RPMI7951 (cell line): ENCODE results near the gene CPLX1. TPM values are rescaled to one million over a fixed set of nuclear protein-coding genes. Genes with fewer than 3 reads are reported as not detected.

ENCODE experiments used
- DNase-seq: peaks from one replicate; pipeline ENCODE4 v3.0.0-alpha.2; 2012; ENCODE audit warnings: low read depth
- total RNA-seq: library from RNA; depleted of rRNA; stranded (reverse); fragments of >200 nt; shearing (Covaris generic); gene quantifications from 2 replicates; pipeline ENCODE4 v1.2.3, GENCODE V29; 2014

CPLX1 gene
- total RNA-seq, 1 experiment from 2014 or later: not detected

- no peak for DNase-seq
Measured at GRCh38 chr4:855880-856224, 29.9 kb upstream of the CPLX1 start.

GRCh38 chr4:854356-854755 lies 28.4 kb upstream of the CPLX1 start:
- DNase-seq: no peak

GRCh38 chr4:853416-853781 lies 27.5 kb upstream of the CPLX1 start:
- no peak for DNase-seq

GRCh38 chr4:851701-852430 lies 25.9 kb upstream of the CPLX1 start:
- DNase-seq: no peak

DNA sequence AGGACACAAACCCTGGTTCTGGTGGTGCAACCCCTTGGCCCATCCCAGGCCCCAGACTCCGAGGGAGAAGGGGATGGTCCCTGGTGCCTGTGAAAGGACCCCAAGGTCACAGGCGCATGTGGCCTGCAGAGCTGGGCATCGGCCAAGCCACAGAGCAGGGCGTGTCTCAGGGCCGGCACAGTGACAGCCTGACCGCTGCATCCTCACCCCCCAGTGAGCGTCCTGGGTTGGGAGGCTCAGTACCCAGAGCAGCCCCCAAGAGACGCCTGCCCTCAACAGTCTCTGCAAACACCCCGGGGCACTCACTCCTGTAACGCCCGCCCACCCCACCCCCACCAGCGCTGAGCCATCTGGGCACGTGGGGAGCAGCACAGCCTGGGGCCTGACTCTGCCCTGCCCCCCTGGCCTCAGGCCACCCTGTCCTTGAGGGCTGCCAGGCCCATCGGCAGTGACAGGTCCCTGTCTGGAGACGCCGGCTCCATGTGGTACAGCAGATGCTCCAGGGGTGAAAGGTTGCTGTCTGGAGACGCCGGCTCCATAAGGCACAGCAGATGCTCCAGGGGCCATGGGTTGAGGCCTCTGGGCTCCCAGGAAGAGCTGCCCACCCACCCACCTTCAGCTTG lies 24.5 kb upstream of the CPLX1 start:
- no peak for DNase-seq

GRCh38 chr4:849478-850175 lies 23.7 kb upstream of the CPLX1 start:
- DNase-seq: no peak

DNA sequence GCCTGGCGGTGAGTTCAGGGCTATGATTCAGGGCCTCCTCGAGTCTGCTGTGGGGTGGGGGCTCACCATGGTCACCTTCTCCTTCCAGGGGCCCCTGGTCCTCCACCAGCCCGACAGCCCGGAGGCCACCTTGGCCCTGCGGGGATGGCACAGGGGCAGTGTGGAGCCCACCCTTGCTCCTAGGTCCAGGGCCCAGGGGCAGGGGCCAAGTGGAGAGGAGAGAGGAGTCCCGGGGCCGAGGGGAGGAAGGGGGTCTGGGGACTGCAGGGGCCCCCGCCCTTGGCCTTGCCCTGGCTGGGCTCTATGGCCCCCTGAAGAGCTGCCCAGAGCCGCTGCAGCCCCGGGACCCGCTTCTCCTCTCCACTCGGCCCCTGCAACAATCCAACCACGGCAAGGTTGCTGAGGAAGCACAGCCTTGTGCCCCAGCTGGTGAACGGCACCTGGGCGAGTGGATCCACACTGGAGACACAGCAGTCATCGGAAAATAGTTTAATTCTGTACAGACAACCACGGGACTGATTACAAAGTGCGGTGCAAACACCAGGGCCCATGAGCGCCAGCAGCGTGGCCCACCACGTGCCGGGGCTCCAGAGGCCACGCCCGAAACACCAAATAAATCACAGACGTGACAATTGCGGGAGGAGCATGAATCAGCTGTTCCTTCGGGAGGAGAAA lies 23.0 kb upstream of the CPLX1 start:
- no peak for DNase-seq

DNA sequence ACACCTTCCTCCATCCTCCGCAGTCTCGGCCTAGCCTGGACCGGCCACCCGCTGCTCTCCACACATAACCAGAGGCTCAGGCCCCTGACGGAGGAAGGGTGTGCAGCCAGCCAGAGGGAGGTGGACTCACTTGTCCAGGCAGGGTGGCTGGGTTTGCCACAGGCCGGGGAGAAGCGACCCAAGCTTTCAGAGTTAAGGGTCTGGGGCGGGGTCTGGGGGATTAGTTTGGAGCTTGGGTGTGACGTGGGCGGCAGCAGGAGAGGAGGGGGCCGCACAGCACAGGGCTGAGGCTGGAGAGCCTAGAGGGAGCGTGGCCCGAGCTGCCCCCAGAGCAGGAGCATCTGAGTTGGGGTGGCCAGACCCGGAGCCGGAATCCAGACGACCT lies 22.4 kb upstream of the CPLX1 start:
- no peak for DNase-seq

DNA sequence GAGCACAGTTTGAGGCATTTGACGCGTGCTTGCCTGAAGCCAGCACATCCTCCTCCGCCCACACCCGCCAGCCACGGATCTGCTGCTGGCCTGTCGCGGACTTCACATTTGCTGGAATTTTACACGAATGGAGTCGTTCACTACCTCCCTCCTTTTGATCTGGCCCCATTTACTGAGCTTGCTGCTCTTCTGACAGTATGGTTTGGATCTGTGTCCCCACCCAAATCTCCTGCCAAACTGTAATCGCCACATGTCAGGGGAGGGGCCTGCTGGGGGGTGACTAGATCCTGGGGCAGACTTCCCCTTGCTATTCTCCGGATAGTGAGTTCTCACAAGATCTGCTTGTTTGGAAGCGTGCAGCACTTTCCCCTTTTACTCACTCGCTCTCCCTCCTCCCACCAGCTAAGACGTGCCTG lies 19.9 kb upstream of the CPLX1 start:
- DNase-seq: no peak

- no peak for DNase-seq
Measured at GRCh38 chr4:845233-845835, 19.4 kb upstream of the CPLX1 start.

GRCh38 chr4:844752-845232 lies 18.9 kb upstream of the CPLX1 start:
- no peak for DNase-seq

GRCh38 chr4:839675-840443 lies 13.9 kb upstream of the CPLX1 start:
- DNase-seq: no peak

DNA sequence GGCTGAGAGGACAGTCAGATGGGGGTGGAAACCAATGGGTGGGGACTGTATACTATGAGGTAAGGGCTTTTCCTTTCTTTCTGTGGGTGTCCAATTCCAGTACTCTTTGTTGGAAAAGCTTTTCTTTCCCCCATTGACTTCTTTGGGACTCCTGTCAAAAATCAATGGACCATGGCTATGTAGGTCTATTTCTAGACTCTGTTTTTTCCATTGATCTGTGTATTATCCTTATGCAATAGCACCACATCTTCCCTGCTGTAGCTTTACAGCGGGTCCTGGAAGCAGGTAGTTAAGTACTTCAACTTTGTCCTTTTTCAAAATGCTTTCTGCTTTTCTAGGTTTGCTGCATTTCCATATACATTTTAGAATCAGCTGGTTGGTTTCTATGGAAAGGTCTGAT lies 11.8 kb upstream of the CPLX1 start:
- DNase-seq: no peak

DNA sequence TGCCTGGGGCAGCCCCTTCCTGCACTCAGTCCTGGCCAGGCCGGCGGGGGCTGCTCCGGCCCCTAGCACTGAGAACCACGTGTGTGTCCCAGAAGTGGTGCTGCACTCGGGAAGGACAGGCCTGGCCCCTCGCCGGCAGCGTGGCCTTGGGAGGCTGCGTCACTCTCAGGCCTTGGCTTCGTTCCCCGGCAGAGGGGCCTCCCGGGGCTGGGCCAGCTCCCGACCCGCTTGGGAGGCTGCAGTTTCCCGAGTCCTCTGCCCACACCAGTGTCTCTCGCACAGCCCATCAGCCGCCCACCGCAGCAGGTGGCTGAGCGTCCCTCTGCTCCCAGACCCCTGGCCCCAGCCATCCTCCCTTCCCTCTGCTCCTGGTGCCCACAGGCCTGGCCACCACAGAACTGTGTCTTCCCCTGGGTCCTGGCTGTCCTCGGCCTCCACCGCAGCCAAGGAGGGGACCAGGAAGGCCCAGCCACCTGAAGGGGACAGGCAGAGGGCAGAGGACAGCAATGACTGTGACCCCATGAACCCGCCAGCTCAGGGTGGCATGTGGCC lies 10.9 kb upstream of the CPLX1 start:
- DNase-seq: no peak

GRCh38 chr4:836003-836511 lies 10.1 kb upstream of the CPLX1 start:
- DNase-seq: no peak

DNA sequence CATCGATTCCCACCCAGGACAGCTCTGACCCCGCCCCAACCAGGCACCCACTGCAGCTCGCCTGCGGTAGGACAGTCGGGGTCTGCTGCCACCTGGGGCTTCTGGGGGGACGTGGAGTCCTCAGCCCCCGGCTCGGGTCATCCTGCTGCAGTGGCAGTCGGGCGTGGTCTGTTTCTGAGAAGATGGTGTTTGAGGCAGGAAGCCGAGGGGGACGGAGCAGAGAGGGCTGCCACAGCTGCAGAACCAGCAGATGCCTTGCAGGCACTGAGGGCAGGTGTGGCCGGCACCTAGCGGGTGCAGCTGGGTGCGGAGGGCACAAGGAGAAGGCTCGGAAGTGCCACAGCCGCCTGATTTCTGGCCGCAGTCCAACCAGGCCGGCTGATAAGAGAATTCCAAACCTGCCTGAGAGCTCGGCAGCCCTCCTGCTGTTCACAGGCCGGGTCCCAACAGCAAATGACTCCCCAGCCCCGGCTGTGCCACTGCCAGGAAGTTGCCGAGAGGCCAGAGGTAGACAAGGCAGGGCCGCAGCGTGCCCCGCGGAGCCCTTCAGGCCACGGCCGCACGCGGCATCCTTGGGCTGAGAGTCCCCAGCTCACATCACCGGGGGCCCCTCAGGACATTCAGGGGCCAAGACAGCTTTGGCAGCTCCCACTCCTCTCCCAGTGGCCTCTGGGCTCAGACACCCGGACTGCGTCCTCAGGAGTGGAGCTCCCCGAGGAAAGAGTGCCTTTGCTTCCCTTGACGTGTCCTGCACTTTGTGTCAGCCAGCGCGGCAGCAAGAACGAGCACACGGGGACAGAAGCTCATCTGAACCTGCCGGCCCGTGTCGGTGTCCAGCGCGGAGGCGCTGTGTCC lies 9.4 kb upstream of the CPLX1 start:
- no peak for DNase-seq

DNA sequence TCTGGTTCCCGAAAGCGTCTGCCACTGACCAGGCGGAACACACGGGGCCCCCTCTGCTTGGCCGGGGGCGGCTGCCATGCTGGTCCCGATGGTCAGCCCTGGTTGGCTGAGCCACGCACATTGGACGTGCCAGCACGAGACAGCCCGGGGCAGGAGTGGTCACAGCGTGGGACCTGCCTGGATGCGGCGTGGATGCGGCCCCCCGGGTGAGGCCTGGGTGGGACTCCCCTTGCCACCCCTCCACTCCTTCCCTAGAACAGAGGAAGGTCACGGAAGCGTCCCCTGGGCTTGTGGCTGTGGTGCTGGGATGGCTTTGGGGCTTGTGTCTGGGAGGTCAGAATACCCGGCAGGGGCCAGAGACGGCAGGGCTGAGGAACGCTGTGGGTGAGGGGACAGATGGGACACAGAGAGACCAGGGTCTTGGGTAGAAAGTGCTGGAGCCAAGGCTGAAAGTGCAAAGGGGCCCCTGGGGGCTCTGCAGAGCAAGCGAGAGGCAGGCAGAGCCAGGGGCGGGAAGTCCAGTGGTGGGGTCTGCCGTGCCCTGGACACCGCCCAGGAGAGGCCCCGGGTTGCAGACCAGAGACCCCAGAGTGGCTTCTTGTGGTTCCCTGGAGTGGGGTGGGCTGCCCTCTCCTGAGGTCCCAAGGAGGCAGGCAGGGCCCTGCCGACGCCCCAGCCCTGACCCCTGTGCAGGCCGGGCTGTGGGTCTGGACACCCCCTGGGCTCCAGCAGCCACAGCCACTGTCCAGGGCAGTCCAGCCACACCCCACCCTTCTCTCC lies 8.6 kb upstream of the CPLX1 start:
- DNase-seq: no peak

GRCh38 chr4:833731-834367 lies 7.9 kb upstream of the CPLX1 start:
- DNase-seq: no peak

GRCh38 chr4:833156-833555 lies 7.2 kb upstream of the CPLX1 start:
- no peak for DNase-seq
